ENCODE results near the gene UBLCP1. TPM values are rescaled to one million over a fixed set of nuclear protein-coding genes. Genes with fewer than 3 reads are reported as not detected.
"Not testable (repeated sequence)": the region's sequence is repeated elsewhere in the genome, so short reads cannot be mapped to it uniquely, and the experiment has no call there.

UBLCP1 gene
- total and polyA plus RNA-seq, 5 donors = 14.9 to 19.9 (median 16.5) TPM

DNA sequence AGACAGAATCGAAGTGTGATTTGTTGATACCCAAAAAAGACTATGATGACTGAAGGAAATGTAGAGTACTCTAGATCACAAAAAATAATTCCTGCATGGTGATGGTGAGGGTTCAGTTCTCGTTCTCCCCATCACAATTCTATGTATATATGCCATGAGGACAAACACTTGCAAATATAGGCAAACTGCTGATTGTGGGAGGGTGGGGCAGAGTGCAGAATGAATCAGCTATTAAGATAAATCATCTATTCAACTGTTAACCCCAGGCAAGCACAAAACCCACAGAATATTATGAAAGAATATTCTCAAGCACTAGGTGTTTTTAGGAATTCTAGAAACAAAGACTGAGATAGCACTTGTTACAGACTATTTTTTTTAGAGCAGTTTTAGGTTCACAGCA is 13.9 kb upstream of the UBLCP1 start:
- H3K4me1 ChIP-seq (ENCODE audit: control insufficient read depth, insufficient read depth, low read length) = no peaks in the 10 kb centered on the region
- H3K4me3 ChIP-seq (ENCODE audit: low read length) = no peak overlapping the region
- H3K27me3 ChIP-seq (ENCODE audit: control insufficient read depth, insufficient read depth) = no peaks in the 10 kb centered on the region
- intact Hi-C loops (cut with DNase I) = no loop called here
- no peaks in the 10 kb centered on the region for H3K9me3 ChIP-seq (ENCODE audit: control insufficient read depth, low read length)
- DNase-seq (no peak), ATAC-seq (no peak)
- H3K27ac ChIP-seq (ENCODE audit: low read length) = no peak overlapping the region
- 70% methylated on average over 2 of the region's 2 CpGs for WGBS

- intact Hi-C loops (cut with DNase I) = loop anchor here in 1 of 4 donors (5.0 kb wide), 1 partner anchor 95 kb away; no protein-coding TSS in a partner anchor
- Histone ChIP-seq H3K27ac (ENCODE audit: low read length) (no peak overlapping the region), H3K27me3 (ENCODE audit: control insufficient read depth, insufficient read depth) (no peaks in the 10 kb centered on the region), H3K4me1 (ENCODE audit: control insufficient read depth, insufficient read depth, low read length) (no peaks in the 10 kb centered on the region), H3K4me3 (ENCODE audit: low read length) (no peak overlapping the region), H3K9me3 (ENCODE audit: control insufficient read depth, low read length) (no peaks in the 10 kb centered on the region)
- 62% methylated on average over 1 of the region's 1 CpG for WGBS
- no peak for DNase-seq
- ATAC-seq = no peak
These were observed 10.9 kb upstream of the UBLCP1 start for GRCh38 chr5:159252195-159252594.

- ATAC-seq (no peak), DNase-seq (no peak)
- H3K4me3 ChIP-seq (ENCODE audit: low read length) = no peak overlapping the region
- no peak overlapping the region for H3K27ac ChIP-seq (ENCODE audit: low read length)
- H3K27me3 ChIP-seq (ENCODE audit: control insufficient read depth, insufficient read depth) = no peaks in the 10 kb centered on the region
- no peaks in the 10 kb centered on the region for H3K9me3 ChIP-seq (ENCODE audit: control insufficient read depth, low read length)
- H3K4me1 ChIP-seq (ENCODE audit: control insufficient read depth, insufficient read depth, low read length) = no peaks in the 10 kb centered on the region
- intact Hi-C loops (cut with DNase I) = no loop called here
These were observed 6.1 kb upstream of the UBLCP1 start for GRCh38 chr5:159257007-159257406.

- Histone ChIP-seq H3K9me3 (ENCODE audit: control insufficient read depth, low read length) (no peaks in the 10 kb centered on the region), H3K4me3 (ENCODE audit: low read length) (no peak overlapping the region), H3K27me3 (ENCODE audit: control insufficient read depth, insufficient read depth) (no peaks in the 10 kb centered on the region), H3K27ac (ENCODE audit: low read length) (no peak overlapping the region), H3K4me1 (ENCODE audit: control insufficient read depth, insufficient read depth, low read length) (no peaks in the 10 kb centered on the region)
- intact Hi-C loops (cut with DNase I) = no loop called here
- WGBS = 80% methylated on average over 6 of the region's 6 CpGs
- ATAC-seq = no peak
- DNase-seq = no peak
These were observed 5.3 kb upstream of the UBLCP1 start for GRCh38 chr5:159257629-159258283.

DNA sequence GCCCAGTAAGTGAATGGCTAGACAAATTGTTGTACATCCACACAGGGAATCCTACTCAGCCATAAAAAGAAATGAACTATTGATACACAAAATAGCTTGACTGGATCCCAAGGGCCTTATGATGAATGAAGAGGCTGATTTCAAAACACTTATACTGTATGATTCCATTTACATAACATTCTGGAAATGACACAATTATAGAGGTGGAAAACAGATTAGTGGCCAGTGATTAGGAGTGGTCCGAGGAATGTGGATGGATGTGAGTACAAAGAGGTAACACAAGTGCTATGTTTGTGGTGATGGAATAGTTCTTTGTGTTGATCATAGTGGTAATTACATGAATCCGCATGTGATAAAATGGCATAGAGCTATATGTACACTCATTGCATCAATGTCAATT is 4.7 kb upstream of the UBLCP1 start:
- no peak for ATAC-seq
- H3K9me3 ChIP-seq (ENCODE audit: control insufficient read depth, low read length) = no peaks in the 10 kb centered on the region
- no peaks in the 10 kb centered on the region for H3K4me1 ChIP-seq (ENCODE audit: control insufficient read depth, insufficient read depth, low read length)
- intact Hi-C loops (cut with DNase I) = no loop called here
- DNase-seq = no peak
- H3K27ac ChIP-seq (ENCODE audit: low read length) = no peak overlapping the region
- H3K27me3 ChIP-seq (ENCODE audit: control insufficient read depth, insufficient read depth) = no peaks in the 10 kb centered on the region
- H3K4me3 ChIP-seq (ENCODE audit: low read length) = no peak overlapping the region
- WGBS = 83% methylated on average over 2 of the region's 2 CpGs

DNA sequence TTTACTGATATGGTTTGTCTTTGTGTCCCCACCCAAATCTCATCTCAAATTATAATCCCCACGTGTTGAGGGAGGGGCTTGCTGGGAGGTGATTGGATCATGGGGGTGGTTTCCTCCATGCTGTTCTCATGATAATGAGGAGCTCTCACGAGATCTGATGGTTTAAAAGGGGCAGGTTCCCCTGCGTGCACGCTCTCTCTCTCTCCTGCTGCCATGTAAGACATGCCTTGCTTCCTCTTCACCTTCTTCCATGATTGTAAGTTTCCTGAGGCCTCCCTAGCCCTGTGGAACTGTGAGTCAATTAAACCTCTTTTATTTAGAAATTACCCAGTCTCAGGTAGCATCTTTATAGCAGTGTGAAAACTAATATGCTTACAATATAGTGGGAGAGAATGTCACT is 2.9 kb upstream of the UBLCP1 start:
- not testable (repeated sequence) for ATAC-seq; H3K9me3 ChIP-seq (ENCODE audit: control insufficient read depth, low read length); DNase-seq; H3K4me1 ChIP-seq (ENCODE audit: control insufficient read depth, insufficient read depth, low read length); H3K27ac ChIP-seq (ENCODE audit: low read length); H3K4me3 ChIP-seq (ENCODE audit: low read length); H3K27me3 ChIP-seq (ENCODE audit: control insufficient read depth, insufficient read depth)
- WGBS = 67% methylated on average over 4 of the region's 4 CpGs
- intact Hi-C loops (cut with DNase I) = loop anchor here in 2 of 4 donors (5.0 to 10.0 kb wide), 3 partner anchors 53 to 105 kb away; partner anchors contain the start of gene RNF145 (in 1 of the 2)

DNA sequence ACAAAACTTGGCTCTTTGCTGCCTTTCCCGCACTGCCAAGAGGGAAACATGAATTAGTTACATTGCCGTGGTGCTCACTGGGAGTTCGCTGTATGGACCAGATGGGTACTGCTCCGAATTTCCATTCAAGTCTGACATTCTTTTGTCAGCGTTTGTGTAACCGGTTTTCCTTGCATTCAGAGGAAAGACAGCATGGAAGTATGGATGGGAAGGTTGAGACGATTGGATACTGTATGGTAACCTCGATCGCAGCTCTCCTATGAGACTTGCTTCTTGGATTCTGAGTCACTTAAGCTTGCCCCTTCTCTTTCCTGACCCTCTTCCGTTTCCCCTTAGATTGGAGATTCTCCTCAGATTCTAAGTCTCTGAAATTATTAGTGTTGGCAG is 625 bp upstream of the UBLCP1 start:
- WGBS = 29% methylated on average over 10 of the region's 10 CpGs
- no peaks in the 10 kb centered on the region for H3K9me3 ChIP-seq (ENCODE audit: control insufficient read depth, low read length)
- H3K27me3 ChIP-seq (ENCODE audit: control insufficient read depth, insufficient read depth) = no peaks in the 10 kb centered on the region
- ATAC-seq (peak; percentile 15 to 58), DNase-seq (no peak)
- no peaks in the 10 kb centered on the region for H3K4me1 ChIP-seq (ENCODE audit: control insufficient read depth, insufficient read depth, low read length)
- peak overlapping the region; percentile 70 for H3K4me3 ChIP-seq (ENCODE audit: low read length)
- intact Hi-C loops (cut with DNase I) = loop anchor here in 2 of 4 donors (5.0 to 10.0 kb wide), 3 partner anchors 55 to 108 kb away; partner anchors contain the start of gene RNF145 (in 1 of the 2)
- H3K27ac ChIP-seq (ENCODE audit: low read length) = peak overlapping the region; percentile 78

DNA sequence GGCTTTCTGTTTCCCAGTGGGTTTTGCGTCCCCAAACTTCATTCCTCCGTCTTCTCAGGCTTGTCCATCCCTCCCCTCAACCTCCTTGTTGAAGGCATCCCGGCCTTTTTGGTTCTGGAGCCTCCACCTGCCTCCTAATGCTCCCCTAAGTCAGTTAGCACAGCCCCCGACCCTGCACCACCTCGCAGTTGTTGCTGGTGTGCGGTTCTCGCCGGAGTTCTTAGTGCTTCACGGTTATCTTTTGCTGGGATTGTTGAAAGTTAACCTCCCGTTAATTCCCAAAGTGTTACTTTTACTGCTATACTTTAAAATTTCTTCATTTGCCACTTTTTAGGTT is 447 bp downstream of the UBLCP1 start:
- H3K27me3 ChIP-seq (ENCODE audit: control insufficient read depth, insufficient read depth) = no peaks in the 10 kb centered on the region
- peak in 1 of 3 donors; percentile 11 for DNase-seq
- no peak for ATAC-seq
- H3K27ac ChIP-seq (ENCODE audit: low read length) = peak overlapping the region; percentile 78
- H3K4me1 ChIP-seq (ENCODE audit: control insufficient read depth, insufficient read depth, low read length) = no peaks in the 10 kb centered on the region
- intact Hi-C loops (cut with DNase I) = loop anchor here in 2 of 4 donors (5.0 to 10.0 kb wide), 3 partner anchors 56 to 109 kb away; partner anchors contain the start of gene RNF145 (in 1 of the 2)
- peak overlapping the region; percentile 70 for H3K4me3 ChIP-seq (ENCODE audit: low read length)
- H3K9me3 ChIP-seq (ENCODE audit: control insufficient read depth, low read length) = no peaks in the 10 kb centered on the region
- 5% methylated on average over 10 of the region's 10 CpGs for whole genome bisulfite sequencing

GRCh38 chr5:159266764-159267163 is 3.7 kb downstream of the UBLCP1 start:
- not testable (repeated sequence) for H3K4me3 ChIP-seq (ENCODE audit: low read length); ATAC-seq; H3K27ac ChIP-seq (ENCODE audit: low read length); H3K27me3 ChIP-seq (ENCODE audit: control insufficient read depth, insufficient read depth); DNase-seq; H3K9me3 ChIP-seq (ENCODE audit: control insufficient read depth, low read length); H3K4me1 ChIP-seq (ENCODE audit: control insufficient read depth, insufficient read depth, low read length)
- WGBS = 100% methylated on average over 2 of the region's 2 CpGs
- intact Hi-C loops (cut with DNase I) = loop anchor here in 1 of 4 donors (10.0 kb wide), 1 partner anchor 112 kb away; no protein-coding TSS in a partner anchor

- Histone ChIP-seq H3K4me3 (ENCODE audit: low read length) (no peak overlapping the region), H3K27ac (ENCODE audit: low read length) (no peak overlapping the region), H3K27me3 (ENCODE audit: control insufficient read depth, insufficient read depth) (no peaks in the 10 kb centered on the region), H3K9me3 (ENCODE audit: control insufficient read depth, low read length) (no peaks in the 10 kb centered on the region), H3K4me1 (ENCODE audit: control insufficient read depth, insufficient read depth, low read length) (no peaks in the 10 kb centered on the region)
- DNase-seq (no peak), ATAC-seq (no peak)
- intact Hi-C loops (cut with DNase I) = loop anchor here in 1 of 4 donors (10.0 kb wide), 1 partner anchor 115 kb away; no protein-coding TSS in a partner anchor
- 85% methylated on average over 2 of the region's 2 CpGs for WGBS
These were observed 6.6 kb downstream of the UBLCP1 start for GRCh38 chr5:159269723-159270122.

DNA sequence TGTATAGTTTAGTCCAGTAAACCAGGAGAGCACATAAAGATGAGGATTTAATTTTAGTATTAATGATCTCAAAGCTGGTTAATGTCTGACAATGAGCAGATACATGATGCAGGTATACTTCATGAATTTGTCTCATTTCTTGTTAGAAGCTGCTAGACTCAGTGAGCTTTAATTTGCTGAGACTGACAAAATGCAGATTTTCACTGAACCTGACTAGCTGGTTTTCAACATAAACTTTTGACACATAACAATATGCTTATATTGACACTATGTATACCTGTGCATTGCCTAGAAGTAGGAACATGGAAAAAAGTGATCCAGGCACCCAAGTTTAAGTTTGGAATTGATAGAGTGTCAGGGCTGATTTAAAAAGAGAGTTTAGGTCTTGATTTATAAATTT is 10.8 kb downstream of the UBLCP1 start:
- H3K9me3 ChIP-seq (ENCODE audit: control insufficient read depth, low read length) = no peaks in the 10 kb centered on the region
- no peak overlapping the region for H3K27ac ChIP-seq (ENCODE audit: low read length)
- intact Hi-C loops (cut with DNase I) = no loop called here
- H3K4me3 ChIP-seq (ENCODE audit: low read length) = no peak overlapping the region
- H3K27me3 ChIP-seq (ENCODE audit: control insufficient read depth, insufficient read depth) = no peaks in the 10 kb centered on the region
- ATAC-seq (no peak), DNase-seq (no peak)
- no peaks in the 10 kb centered on the region for H3K4me1 ChIP-seq (ENCODE audit: control insufficient read depth, insufficient read depth, low read length)

- Histone ChIP-seq H3K27me3 (ENCODE audit: control insufficient read depth, insufficient read depth) (no peaks in the 10 kb centered on the region), H3K4me3 (ENCODE audit: low read length) (no peak overlapping the region), H3K27ac (ENCODE audit: low read length) (no peak overlapping the region), H3K4me1 (ENCODE audit: control insufficient read depth, insufficient read depth, low read length) (no peaks in the 10 kb centered on the region), H3K9me3 (ENCODE audit: control insufficient read depth, low read length) (no peaks in the 10 kb centered on the region)
- no peak for ATAC-seq
- intact Hi-C loops (cut with DNase I) = no loop called here
- no peak for DNase-seq
These were observed 11.6 kb downstream of the UBLCP1 start for GRCh38 chr5:159274676-159275075.

Measured in right cardiac atrium (tissue), 5 donors.